ENCODE measurements around the gene TEF. TPM values are rescaled to one million over a fixed set of nuclear protein-coding genes. Genes with fewer than 3 reads are reported as not detected.

TEF gene, protein sequence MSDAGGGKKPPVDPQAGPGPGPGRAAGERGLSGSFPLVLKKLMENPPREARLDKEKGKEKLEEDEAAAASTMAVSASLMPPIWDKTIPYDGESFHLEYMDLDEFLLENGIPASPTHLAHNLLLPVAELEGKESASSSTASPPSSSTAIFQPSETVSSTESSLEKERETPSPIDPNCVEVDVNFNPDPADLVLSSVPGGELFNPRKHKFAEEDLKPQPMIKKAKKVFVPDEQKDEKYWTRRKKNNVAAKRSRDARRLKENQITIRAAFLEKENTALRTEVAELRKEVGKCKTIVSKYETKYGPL
- 3.6 and 5.0 TPM in 2 replicates for polyA plus RNA-seq (2012; rRNA removed)
- polyA plus RNA-seq (2012; cell fraction: cytosol; rRNA removed) = 2.1 and 3.2 TPM in 2 replicates
- 4.8 and 5.6 TPM in 2 replicates for polyA plus RNA-seq (2012; cell fraction: nucleus; rRNA removed)

DNA sequence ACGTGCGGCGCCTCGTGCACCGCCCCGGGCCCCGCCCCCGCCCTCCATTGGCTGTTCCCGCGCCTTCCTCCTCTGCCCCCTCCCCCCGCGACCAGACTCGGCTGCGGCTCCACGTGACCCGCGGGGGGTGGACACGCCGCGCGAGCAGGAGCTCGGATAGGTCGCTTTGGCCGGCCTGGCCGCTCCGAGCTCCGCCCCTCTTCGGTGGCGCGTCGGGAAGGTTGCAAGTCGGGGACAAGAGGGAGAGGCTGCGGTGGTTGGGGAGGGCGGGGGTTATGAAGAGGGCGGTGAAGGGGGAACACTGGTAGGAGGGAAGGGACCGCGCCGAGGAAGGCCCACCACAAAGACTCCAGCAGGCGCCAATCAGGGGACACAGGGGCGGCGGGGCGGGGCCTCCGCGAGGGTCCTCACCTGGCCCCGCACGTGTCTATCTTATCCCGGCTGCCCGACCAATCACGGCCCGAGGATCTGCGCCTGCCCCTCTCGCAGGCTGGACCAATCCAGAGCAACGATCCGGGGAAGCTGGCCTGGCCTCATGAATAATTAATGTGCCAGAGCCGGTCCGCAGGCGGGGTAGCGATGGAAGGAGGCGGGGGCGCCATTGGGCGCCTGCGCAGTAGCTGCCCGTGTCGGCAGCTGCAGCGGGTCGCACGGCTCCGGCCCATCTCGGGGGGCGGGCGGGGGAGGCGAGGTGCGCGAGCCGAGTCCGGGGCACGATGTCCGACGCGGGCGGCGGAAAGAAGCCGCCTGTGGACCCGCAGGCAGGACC, at the start of gene TEF:
Gene TEF, plus strand, starts transcription at position 614 of the 769 bp plus-strand sequence. Its CDS starts 103 bp downstream, at position 717.
- Histone ChIP-seq H3K79me2 (ENCODE audit: insufficient read depth) (peaks cover 13% of the 10 kb centered on the region; the same call in 1 of the 2 replicates), H3K36me3 (replicated peaks in 1 of 2; ENCODE audit: control insufficient read depth in 1 of 2, insufficient read depth in 2 of 2, low read length in 1 of 2) (no peaks in the 10 kb centered on the region), H3K9me3 (no peaks in the 10 kb centered on the region), H3F3A (replicated peaks; ENCODE audit: insufficient read depth) (no peaks in the 10 kb centered on the region), H3K9me2 (no peaks in the 10 kb centered on the region), H3K4me3 (ENCODE audit: low read depth in 2 of 2, low read length in 1 of 2) (peak within 1 kb of the TSS; percentile 57 to 60), H3K4me2 (peak within 1 kb of the TSS; percentile 67), H3K27me3 (ENCODE audit: insufficient read depth) (no peaks in the 10 kb centered on the region), H2AFZ (ENCODE audit: low read depth) (peak within 1 kb of the TSS; percentile 41; the same call in 1 of the 2 replicates), H3K27ac (ENCODE audit: low read depth in 2 of 2, low read length in 1 of 2) (peak within 1 kb of the TSS; percentile 69 to 87), H3K9ac (peak within 1 kb of the TSS; percentile 76), H4K20me1 (ENCODE audit: insufficient read depth) (no peaks in the 10 kb centered on the region), H3K4me1 (ENCODE audit: control insufficient read depth in 1 of 2, insufficient read depth in 2 of 2, low read depth in 1 of 2, low read length in 1 of 2) (peaks cover 0 to 15% of the 10 kb centered on the region in 2 experiments; a peak in 2 of 4 replicates)
- CTCF ChIA-PET = interaction anchor here (1.7 to 1.9 kb wide), 2 partner anchors 14 to 22 kb away, joined by 5 to 6 read pairs; no protein-coding TSS in a partner anchor
- TF ChIP-seq EZH2phosphoT487 (IDR thresholded peaks at IDR 0.05; ENCODE audit: borderline replicate concordance, low read depth) (no peak), NRF1 (IDR thresholded peaks at IDR 0.05; ENCODE audit: low read depth, low read length) (peak; percentile 42), TCF12 (IDR thresholded peaks at IDR 0.05) (no peak), RAD21 (IDR thresholded peaks at IDR 0.05; ENCODE audit: low read length) (no peak), GATA2 (CRISPR knock-in tag; IDR thresholded peaks at IDR 0.05) (no peak), SIN3A (IDR thresholded peaks at IDR 0.05; ENCODE audit: borderline replicate concordance, low read depth, low read length) (0 out of 2 replicates have a peak, but pooled peaks have one; percentile 26), MXI1 (IDR thresholded peaks at IDR 0.05; ENCODE audit: low read depth, low read length) (peak; percentile 22)
- TF ChIP-seq, protein P1, sequence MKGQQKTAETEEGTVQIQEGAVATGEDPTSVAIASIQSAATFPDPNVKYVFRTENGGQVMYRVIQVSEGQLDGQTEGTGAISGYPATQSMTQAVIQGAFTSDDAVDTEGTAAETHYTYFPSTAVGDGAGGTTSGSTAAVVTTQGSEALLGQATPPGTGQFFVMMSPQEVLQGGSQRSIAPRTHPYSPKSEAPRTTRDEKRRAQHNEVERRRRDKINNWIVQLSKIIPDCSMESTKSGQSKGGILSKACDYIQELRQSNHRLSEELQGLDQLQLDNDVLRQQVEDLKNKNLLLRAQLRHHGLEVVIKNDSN (IDR thresholded peaks at IDR 0.05; ENCODE audit: borderline replicate concordance, low read depth) = peak; percentile 91
- TF ChIP-seq, protein P2, sequence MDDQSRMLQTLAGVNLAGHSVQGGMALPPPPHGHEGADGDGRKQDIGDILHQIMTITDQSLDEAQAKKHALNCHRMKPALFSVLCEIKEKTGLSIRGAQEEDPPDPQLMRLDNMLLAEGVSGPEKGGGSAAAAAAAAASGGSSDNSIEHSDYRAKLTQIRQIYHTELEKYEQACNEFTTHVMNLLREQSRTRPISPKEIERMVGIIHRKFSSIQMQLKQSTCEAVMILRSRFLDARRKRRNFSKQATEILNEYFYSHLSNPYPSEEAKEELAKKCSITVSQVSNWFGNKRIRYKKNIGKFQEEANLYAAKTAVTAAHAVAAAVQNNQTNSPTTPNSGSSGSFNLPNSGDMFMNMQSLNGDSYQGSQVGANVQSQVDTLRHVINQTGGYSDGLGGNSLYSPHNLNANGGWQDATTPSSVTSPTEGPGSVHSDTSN (IDR thresholded peaks at IDR 0.05) = no peak
- DNase-seq = peak; percentile 92
- POLR2A ChIA-PET = interaction anchor here (0.6 to 1.8 kb wide), 5 partner anchors 14 to 87 kb away, joined by 3 to 10 read pairs (median 4); partner anchors contain the start of genes ACO2 and PHF5A
- 0% methylated on average over 13 of the region's 84 CpGs for WGBS (ENCODE audit: low lambda C conversion rate)

DNA sequence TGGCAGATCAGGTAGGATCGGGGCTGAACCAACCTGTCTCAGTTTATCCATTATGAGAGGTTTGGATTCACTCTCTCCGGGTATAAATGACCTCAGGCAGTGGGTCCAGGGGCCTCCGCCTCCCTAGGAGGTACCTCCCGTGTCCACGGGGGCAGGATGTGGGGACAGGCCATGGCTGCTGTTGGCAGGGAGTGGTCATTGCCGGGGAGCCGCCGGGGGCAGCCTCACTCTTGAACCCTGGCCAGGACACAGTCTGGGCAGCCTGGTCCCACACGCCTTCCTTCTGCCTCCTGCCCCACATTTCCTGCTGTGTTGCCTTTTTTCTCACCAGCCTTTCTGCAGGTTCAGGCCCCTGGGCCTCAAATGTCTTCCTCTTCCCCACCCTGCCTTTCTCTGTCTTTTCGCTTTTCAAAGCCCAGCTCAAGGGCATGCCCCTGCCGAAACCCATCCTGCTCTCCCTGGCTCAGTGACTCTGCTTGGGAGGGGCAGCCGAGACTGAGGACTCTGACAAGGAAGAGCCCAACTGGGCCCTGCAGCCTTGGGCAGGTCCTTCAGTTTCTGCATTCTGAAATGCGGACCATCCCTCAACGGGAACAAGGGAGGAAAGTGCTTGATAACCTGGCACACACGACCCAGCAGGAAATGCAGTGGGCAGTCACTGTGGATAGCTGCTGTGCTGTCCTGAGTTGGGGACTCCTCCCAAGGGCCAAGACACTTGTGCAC, 49.4 kb upstream of the TEF start:
- no peak for TF ChIP-seq RCOR1 (IDR thresholded peaks at IDR 0.05; ENCODE audit: low read length)
- TF ChIP-seq ELF1 (IDR thresholded peaks at IDR 0.05) = no peak
- no peak for TF ChIP-seq RFX5 (IDR thresholded peaks at IDR 0.05; ENCODE audit: low read length)
- no peak for TF ChIP-seq TEAD4 (IDR thresholded peaks at IDR 0.05; ENCODE audit: borderline replicate concordance, insufficient read depth)
- TF ChIP-seq YY1 (IDR thresholded peaks at IDR 0.05; ENCODE audit: low read depth) = no peak
- TF ChIP-seq TCF12 (IDR thresholded peaks at IDR 0.05) = no peak
- TF ChIP-seq, protein P3, sequence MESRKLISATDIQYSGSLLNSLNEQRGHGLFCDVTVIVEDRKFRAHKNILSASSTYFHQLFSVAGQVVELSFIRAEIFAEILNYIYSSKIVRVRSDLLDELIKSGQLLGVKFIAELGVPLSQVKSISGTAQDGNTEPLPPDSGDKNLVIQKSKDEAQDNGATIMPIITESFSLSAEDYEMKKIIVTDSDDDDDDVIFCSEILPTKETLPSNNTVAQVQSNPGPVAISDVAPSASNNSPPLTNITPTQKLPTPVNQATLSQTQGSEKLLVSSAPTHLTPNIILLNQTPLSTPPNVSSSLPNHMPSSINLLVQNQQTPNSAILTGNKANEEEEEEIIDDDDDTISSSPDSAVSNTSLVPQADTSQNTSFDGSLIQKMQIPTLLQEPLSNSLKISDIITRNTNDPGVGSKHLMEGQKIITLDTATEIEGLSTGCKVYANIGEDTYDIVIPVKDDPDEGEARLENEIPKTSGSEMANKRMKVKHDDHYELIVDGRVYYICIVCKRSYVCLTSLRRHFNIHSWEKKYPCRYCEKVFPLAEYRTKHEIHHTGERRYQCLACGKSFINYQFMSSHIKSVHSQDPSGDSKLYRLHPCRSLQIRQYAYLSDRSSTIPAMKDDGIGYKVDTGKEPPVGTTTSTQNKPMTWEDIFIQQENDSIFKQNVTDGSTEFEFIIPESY (IDR thresholded peaks at IDR 0.05; ENCODE audit: borderline replicate concordance, low read depth) = no peak
- no peak for TF ChIP-seq FOSL2 (IDR thresholded peaks at IDR 0.05; ENCODE audit: borderline replicate concordance, low read depth)
- TF ChIP-seq, protein P4, sequence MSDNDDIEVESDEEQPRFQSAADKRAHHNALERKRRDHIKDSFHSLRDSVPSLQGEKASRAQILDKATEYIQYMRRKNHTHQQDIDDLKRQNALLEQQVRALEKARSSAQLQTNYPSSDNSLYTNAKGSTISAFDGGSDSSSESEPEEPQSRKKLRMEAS (IDR thresholded peaks at IDR 0.05; ENCODE audit: low read depth) = no peak
- H3K36me3 ChIP-seq (replicated peaks in 1 of 2; ENCODE audit: control insufficient read depth in 1 of 2, insufficient read depth in 2 of 2, low read length in 1 of 2) = peaks cover 0 to 17% of the 10 kb centered on the region in 2 experiments

More for the DNA sequence above, 49.4 kb upstream of the TEF start:
- 89% methylated on average over 3 of the region's 15 CpGs for WGBS (ENCODE audit: low lambda C conversion rate)
- no peak overlapping the region for H2AFZ ChIP-seq (ENCODE audit: low read depth)
- H3K79me2 ChIP-seq (ENCODE audit: insufficient read depth) = no peaks in the 10 kb centered on the region
- no peaks in the 10 kb centered on the region for H3F3A ChIP-seq (replicated peaks; ENCODE audit: insufficient read depth)
- no peaks in the 10 kb centered on the region for H4K20me1 ChIP-seq (ENCODE audit: insufficient read depth)
- ChIA-PET POLR2A (no interaction called here), CTCF (no interaction called here)
- no peaks in the 10 kb centered on the region for H3K4me1 ChIP-seq (ENCODE audit: control insufficient read depth in 1 of 2, insufficient read depth in 2 of 2, low read depth in 1 of 2, low read length in 1 of 2)
- no peaks in the 10 kb centered on the region for H3K9me3 ChIP-seq
- H3K9ac ChIP-seq = no peak overlapping the region
- no peak overlapping the region for H3K27ac ChIP-seq (ENCODE audit: low read depth in 2 of 2, low read length in 1 of 2)
- no peak for DNase-seq
- no peaks in the 10 kb centered on the region for H3K9me2 ChIP-seq
- H3K27me3 ChIP-seq (ENCODE audit: insufficient read depth) = no peaks in the 10 kb centered on the region
- no peak overlapping the region for H3K4me2 ChIP-seq
- no peak overlapping the region for H3K4me3 ChIP-seq (ENCODE audit: low read depth in 2 of 2, low read length in 1 of 2)

Data from SK-N-SH (cell line).